Naive thymus-derived CD4-positive, alpha-beta T cell (primary cell): ENCODE results near the gene MTOR. TPM values are rescaled to one million over a fixed set of nuclear protein-coding genes. Genes with fewer than 3 reads are reported as not detected.

Experiments used
- ATAC-seq: fragments of 150-1000 bp; cut with Tn5 transposase; 2 replicates; pipeline ENCODE4 v1.10.0; 2021; ENCODE audit warnings: mild to moderate bottlenecking, moderate library complexity
- CTCF ChIA-PET: fragments of 350-600 bp; sonication (Branson Sonifier 250); formaldehyde crosslinking; loops from one replicate; lab custom pipeline; 2021; ENCODE audit warnings: antibody characterized with exemption; lab: Charles Lee
- POLR2A ChIA-PET: fragments of 350-600 bp; sonication (Branson Sonifier 250); formaldehyde crosslinking; loops from one replicate; lab custom pipeline; 2021; ENCODE audit warnings: antibody characterized with exemption, inconsistent platforms; lab: Charles Lee
- DNase-seq, 9 donors: peaks; one replicate each; pipeline versions ENCODE4 v3.0.0 to v3.0.0-alpha.2; 2020 to 2022; ENCODE audit warnings: mixed read lengths in 1 of 9
- H3K27ac ChIP-seq: one replicate; pipeline ENCODE4 v1.7.0; 2013; ENCODE audit warnings: mild to moderate bottlenecking, low read depth, low read length, moderate library complexity
- H3K27me3 ChIP-seq, 2 donors: one replicate each; pipeline ENCODE4 v1.7.0; 2013; ENCODE audit warnings: low read length in 2 of 2, mild to moderate bottlenecking in 2 of 2, moderate library complexity in 2 of 2; ENCODE audit not compliant: control insufficient read depth in 2 of 2, insufficient read depth in 2 of 2
- H3K36me3 ChIP-seq, 3 experiments: 1 replicate in 2 of 3; 2 replicates in 1 of 3; pipeline ENCODE4 v1.7.0; 2013; ENCODE audit warnings: low read length in 3 of 3, mild to moderate bottlenecking in 3 of 3, moderate library complexity in 1 of 3; ENCODE audit not compliant: insufficient read depth in 3 of 3, control insufficient read depth in 2 of 3
- H3K4me1 ChIP-seq, 2 donors: one replicate each; pipeline ENCODE4 v1.7.0; 2013; ENCODE audit warnings: low read length in 2 of 2, mild to moderate bottlenecking in 2 of 2, moderate library complexity in 1 of 2; ENCODE audit not compliant: control insufficient read depth in 2 of 2, insufficient read depth in 2 of 2
- H3K4me3 ChIP-seq: 2 replicates; pipeline ENCODE4 v1.7.0; 2013; ENCODE audit warnings: mild to moderate bottlenecking, low read length
- H3K9me3 ChIP-seq, 3 experiments: 1 replicate in 2 of 3; 2 replicates in 1 of 3; pipeline ENCODE4 v1.7.0; 2013; ENCODE audit warnings: low read length in 3 of 3; ENCODE audit not compliant: control insufficient read depth in 2 of 3
- H3K27ac Mint-ChIP-seq, 9 donors: one replicate each; pipeline ENCODE4 v1.8.0; 2020 to 2022; ENCODE audit warnings: mixed read lengths in 9 of 9, mild to moderate bottlenecking in 8 of 9, moderate library complexity in 5 of 9, inconsistent platforms in 2 of 9
- H3K27me3 Mint-ChIP-seq, 5 donors: one replicate each; pipeline ENCODE4 v1.8.0; 2021 to 2022; ENCODE audit warnings: mixed read lengths in 5 of 5, mild to moderate bottlenecking in 1 of 5
- H3K36me3 Mint-ChIP-seq, 5 donors: one replicate each; pipeline ENCODE4 v1.8.0; 2020 to 2022; ENCODE audit warnings: mixed read lengths in 5 of 5, mild to moderate bottlenecking in 3 of 5, inconsistent platforms in 1 of 5
- H3K4me1 Mint-ChIP-seq, 7 donors: one replicate each; pipeline ENCODE4 v1.8.0; 2020 to 2022; ENCODE audit warnings: mixed read lengths in 7 of 7, mild to moderate bottlenecking in 3 of 7, inconsistent platforms in 1 of 7
- H3K4me3 Mint-ChIP-seq, 10 donors: one replicate each; pipeline ENCODE4 v1.8.0; 2020 to 2022; ENCODE audit warnings: mild to moderate bottlenecking in 10 of 10, mixed read lengths in 10 of 10, moderate library complexity in 6 of 10, inconsistent platforms in 2 of 10
- H3K9me3 Mint-ChIP-seq, 11 donors: one replicate each; pipeline ENCODE4 v1.8.0; 2020 to 2022; ENCODE audit warnings: mixed read lengths in 11 of 11, mild to moderate bottlenecking in 4 of 11, inconsistent platforms in 1 of 11, moderate library complexity in 1 of 11
- intact Hi-C, 2 donors: fragments of 100-400 bp; cut with micrococcal nuclease; formaldehyde crosslinking; loops; one replicate each; pipeline ENCODE4 v1.15.1; 2023
- polyA plus RNA-seq, 2 donors: library from polyadenylated mRNA; unstranded; fragments of 300-500 nt; fragmentation: Illumina TruSeq; gene quantifications; one replicate each; pipeline ENCODE4 v1.2.3, GENCODE V29; 2021
- total RNA-seq, 6 experiments: library from RNA in 5 of 6; stranded (reverse) in 5 of 6; gene quantifications; 1 replicate in 5 of 6; 2 replicates in 1 of 6; pipeline ENCODE4 v1.2.3 and lab custom pipeline; 2021 to 2026

Gene MTOR
- total and polyA plus RNA-seq, 7 experiments from 2014 or later = 4.8 to 47.9 (median 44.8) TPM

GRCh38 chr1:11057477-11057876, 204.9 kb downstream of the MTOR start:
- Histone ChIP-seq H3K27me3 (no peaks in the 10 kb centered on the region), H3K4me1 (peaks cover 5 to 19% of the 10 kb centered on the region in 2 donors), H3K27ac (no peak overlapping the region), H3K36me3 (peaks cover 0 to 25% (median 5%) of the 10 kb centered on the region in 3 experiments), H3K4me3 (no peak overlapping the region), H3K9me3 (no peaks in the 10 kb centered on the region)
- ChIA-PET POLR2A (interaction anchor here (0.6 to 1.1 kb wide), 4 partner anchors 23 to 585 kb away, joined by 3 to 4 read pairs (median 3); partner anchors contain the start of gene EXOSC10), CTCF (no interaction called here)
- Mint-ChIP-seq H3K4me1 (peaks cover 1 to 28% (median 17%) of the 10 kb centered on the region in 7 donors), H3K27ac (peak overlapping the region in 2 of 9 donors; percentile 31 to 71), H3K4me3 (peak overlapping the region in 7 of 10 donors; percentile 25 to 98 (median 46)), H3K9me3 (no peaks in the 10 kb centered on the region), H3K36me3 (peaks cover 0 to 11% (median 0%) of the 10 kb centered on the region in 5 donors), H3K27me3 (no peaks in the 10 kb centered on the region)
- ATAC-seq (no peak), DNase-seq (no peak)
- intact Hi-C loops = no loop called here

Other genes with a start within 250 kb of the MTOR start
- 100 to 1,000 TPM; 114 to 196 (median 174) TPM for gene TARDBP, start 249.9 kb downstream of the MTOR start, total RNA-seq
- gene TARDBP, start 249.9 kb downstream of the MTOR start, polyA plus RNA-seq = 10 to 100 TPM; 55.0 to 80.4 TPM
- gene MASP2, start 215.3 kb downstream of the MTOR start, total RNA-seq = under 1 TPM in 1 of 5 experiments, not detected in 4; 0.72 TPM
- under 1 TPM in 1 of 2 donors, not detected in 1; 0.13 TPM for gene MASP2, start 215.3 kb downstream of the MTOR start, polyA plus RNA-seq
- gene SRM, start 202.5 kb downstream of the MTOR start, total RNA-seq = 100 to 1,000 TPM in 1 of 5 experiments, 10 to 100 TPM in 4; 30.9 to 116 (median 44.1) TPM
- 100 to 1,000 TPM in 1 of 2 donors, 10 to 100 TPM in 1; 75.6 to 128 TPM for gene SRM, start 202.5 kb downstream of the MTOR start, polyA plus RNA-seq
- 10 to 100 TPM; 72.0 to 83.4 (median 80.9) TPM for gene EXOSC10, start 162.7 kb downstream of the MTOR start, total RNA-seq
- 10 to 100 TPM; 33.9 to 55.1 TPM for gene EXOSC10, start 162.7 kb downstream of the MTOR start, polyA plus RNA-seq
- gene ANGPTL7, start 73.2 kb downstream of the MTOR start, total RNA-seq = not detected
- not detected for gene ANGPTL7, start 73.2 kb downstream of the MTOR start, polyA plus RNA-seq
- gene UBIAD1, start 10.6 kb upstream of the MTOR start, total RNA-seq = 10 to 100 TPM; 21.7 to 41.7 (median 32.9) TPM
- gene UBIAD1, start 10.6 kb upstream of the MTOR start, polyA plus RNA-seq = 10 to 100 TPM; 53.3 to 60.9 TPM
- under 1 TPM; 0.14 to 0.95 (median 0.24) TPM for gene DISP3, start 216.6 kb upstream of the MTOR start, total RNA-seq
- under 1 TPM; 0.46 to 0.53 TPM for gene DISP3, start 216.6 kb upstream of the MTOR start, polyA plus RNA-seq